Astrocyte of the cerebellum (primary cell): ENCODE measurements around the gene BAIAP3.

Experiments
- DNase-seq: peaks from one replicate; pipeline ENCODE4 v3.0.0-alpha.2; 2011; ENCODE audit warnings: low read depth
- H3K4me3 ChIP-seq: 2 replicates; pipeline ENCODE4 v1.5.1; 2011; ENCODE audit warnings: mild to moderate bottlenecking, low read depth, low read length, moderate library complexity
- CTCF ChIP-seq: IDR thresholded peaks from 2 replicates; pipeline ENCODE4 v1.5.1; 2012; ENCODE audit warnings: low read length, low read depth, moderate library complexity, mild to moderate bottlenecking; ENCODE audit errors: missing control alignments
- in situ Hi-C: cut with HindIII; loops from 2 replicates; pipeline ENCODE4 v1.10.0; 2017; ENCODE audit warnings: low sequenced_read_pairs

Gene BAIAP3

GRCh38 chr16:1345087-1345486 lies 11.6 kb downstream of the BAIAP3 start:
- TF ChIP-seq CTCF: no peak
- in situ Hi-C loops: no loop called here
- no peak overlapping the region for H3K4me3 ChIP-seq
- no peak for DNase-seq

GRCh38 chr16:1345651-1346421 lies 12.4 kb downstream of the BAIAP3 start:
- DNase-seq: no peak
- H3K4me3 ChIP-seq: no peak overlapping the region
- in situ Hi-C loops: no loop called here
- no peak for TF ChIP-seq CTCF

- no peak for TF ChIP-seq CTCF
- no peak for DNase-seq
These were observed 13.2 kb downstream of the BAIAP3 start for GRCh38 chr16:1346422-1347285.

GRCh38 chr16:1347286-1347855 lies 13.9 kb downstream of the BAIAP3 start:
- in situ Hi-C loops: no loop called here
- no peak overlapping the region for H3K4me3 ChIP-seq
- no peak for TF ChIP-seq CTCF
- DNase-seq: no peak

More at GRCh38 chr16:1346422-1347285, 13.2 kb downstream of the BAIAP3 start:
- no peak overlapping the region for H3K4me3 ChIP-seq
- in situ Hi-C loops: no loop called here

- in situ Hi-C loops: no loop called here
- no peak overlapping the region for H3K4me3 ChIP-seq
- no peak for TF ChIP-seq CTCF
- no peak for DNase-seq
These were observed 14.5 kb downstream of the BAIAP3 start for GRCh38 chr16:1347962-1348361.

GRCh38 chr16:1348441-1348840 lies 15.0 kb downstream of the BAIAP3 start:
- no peak for TF ChIP-seq CTCF
- DNase-seq: no peak
- H3K4me3 ChIP-seq: no peak overlapping the region
- in situ Hi-C loops: no loop called here
